ENCODE measurements around the gene BLCAP.

- no peak for TF ChIP-seq POLR2A (IDR thresholded peaks at IDR 0.05)
- TF ChIP-seq, protein P1, sequence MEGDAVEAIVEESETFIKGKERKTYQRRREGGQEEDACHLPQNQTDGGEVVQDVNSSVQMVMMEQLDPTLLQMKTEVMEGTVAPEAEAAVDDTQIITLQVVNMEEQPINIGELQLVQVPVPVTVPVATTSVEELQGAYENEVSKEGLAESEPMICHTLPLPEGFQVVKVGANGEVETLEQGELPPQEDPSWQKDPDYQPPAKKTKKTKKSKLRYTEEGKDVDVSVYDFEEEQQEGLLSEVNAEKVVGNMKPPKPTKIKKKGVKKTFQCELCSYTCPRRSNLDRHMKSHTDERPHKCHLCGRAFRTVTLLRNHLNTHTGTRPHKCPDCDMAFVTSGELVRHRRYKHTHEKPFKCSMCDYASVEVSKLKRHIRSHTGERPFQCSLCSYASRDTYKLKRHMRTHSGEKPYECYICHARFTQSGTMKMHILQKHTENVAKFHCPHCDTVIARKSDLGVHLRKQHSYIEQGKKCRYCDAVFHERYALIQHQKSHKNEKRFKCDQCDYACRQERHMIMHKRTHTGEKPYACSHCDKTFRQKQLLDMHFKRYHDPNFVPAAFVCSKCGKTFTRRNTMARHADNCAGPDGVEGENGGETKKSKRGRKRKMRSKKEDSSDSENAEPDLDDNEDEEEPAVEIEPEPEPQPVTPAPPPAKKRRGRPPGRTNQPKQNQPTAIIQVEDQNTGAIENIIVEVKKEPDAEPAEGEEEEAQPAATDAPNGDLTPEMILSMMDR (IDR thresholded peaks at IDR 0.05), result no peak
Measured at GRCh38 chr20:37562695-37563480, 35.2 kb upstream of the BLCAP start.

All from lower leg skin (tissue), 3 donors.